Esophagus squamous epithelium (tissue), 5 donors: ENCODE data around the gene PM20D1. TPM values are rescaled to one million over a fixed set of nuclear protein-coding genes. Genes with fewer than 3 reads are reported as not detected.

Source experiments
- DNase-seq: peaks from one replicate; lab custom pipeline; 2025; lab: John Stamatoyannopoulos, UW
- H3K27ac ChIP-seq, 4 donors: fragments of 200-600 bp; sonication (generic); one replicate each; pipeline ENCODE4 v1.5.1; 2016 to 2019; ENCODE audit warnings: mild to moderate bottlenecking in 1 of 4
- H3K27me3 ChIP-seq, 4 donors: fragments of 200-600 bp; sonication (generic); 1 replicate in 3 of 4; 2 replicates in 1 of 4; pipeline versions ENCODE4 v1.5.1 to v1.6.0; 2017 to 2021; ENCODE audit warnings: antibody characterized with exemption in 1 of 4
- H3K36me3 ChIP-seq, 3 donors: fragments of 200-600 bp; sonication (generic); one replicate each; pipeline ENCODE4 v1.5.1; 2016 to 2019
- H3K4me1 ChIP-seq, 3 donors: fragments of 200-600 bp; sonication (generic); one replicate each; pipeline ENCODE4 v1.5.1; 2017 to 2019
- H3K4me3 ChIP-seq, 4 donors: fragments of 200-600 bp; sonication (generic); 1 replicate in 3 of 4; 2 replicates in 1 of 4; pipeline ENCODE4 v1.5.1; 2016 to 2019; ENCODE audit warnings: mild to moderate bottlenecking in 2 of 4, moderate library complexity in 1 of 4
- H3K9me3 ChIP-seq, 3 donors: fragments of 200-600 bp; sonication (generic); one replicate each; pipeline ENCODE4 v1.5.1; 2016 to 2019
- POLR2A ChIP-seq, 4 donors: fragments of 450-650 bp; IDR thresholded peaks; one replicate each; pipeline ENCODE4 v1.6.1; 2017; ENCODE audit warnings: antibody characterized with exemption in 4 of 4, mild to moderate bottlenecking in 4 of 4, moderate library complexity in 3 of 4
- WGBS, 2 donors: methylation state at CpG; one replicate each; pipeline ENCODE4 v1.1.5; 2018; 5-methylcytosine and 5-hydroxymethylcytosine counted together
- intact Hi-C: fragments of 100-400 bp; cut with DNase I; formaldehyde crosslinking; loops from one replicate; pipeline ENCODE4 v1.15.0; 2022
- total RNA-seq, 4 donors: library from RNA; depleted of rRNA; stranded (reverse); fragments of >200 nt; gene quantifications; one replicate each; pipeline ENCODE4 v1.1.0, GENCODE V29; 2016
- TF ChIP-seq, protein P1 (sequence below), 6 experiments: fragments of 450-650 bp in 4 of 6; fragments of 200-600 bp in 2 of 6; sonication (generic) in 2 of 6; IDR thresholded peaks; one replicate each; pipeline ENCODE4 v1.5.1; 2016 to 2019; ENCODE audit warnings: antibody characterized with exemption in 6 of 6, mild to moderate bottlenecking in 4 of 6, moderate library complexity in 4 of 6
- donor health status: DM: yes; HTN: yes; CAD: no.

The PM20D1 gene
- total RNA-seq, 4 donors from 2014 or later: 0.57 TPM; not detected in 3

DNA sequence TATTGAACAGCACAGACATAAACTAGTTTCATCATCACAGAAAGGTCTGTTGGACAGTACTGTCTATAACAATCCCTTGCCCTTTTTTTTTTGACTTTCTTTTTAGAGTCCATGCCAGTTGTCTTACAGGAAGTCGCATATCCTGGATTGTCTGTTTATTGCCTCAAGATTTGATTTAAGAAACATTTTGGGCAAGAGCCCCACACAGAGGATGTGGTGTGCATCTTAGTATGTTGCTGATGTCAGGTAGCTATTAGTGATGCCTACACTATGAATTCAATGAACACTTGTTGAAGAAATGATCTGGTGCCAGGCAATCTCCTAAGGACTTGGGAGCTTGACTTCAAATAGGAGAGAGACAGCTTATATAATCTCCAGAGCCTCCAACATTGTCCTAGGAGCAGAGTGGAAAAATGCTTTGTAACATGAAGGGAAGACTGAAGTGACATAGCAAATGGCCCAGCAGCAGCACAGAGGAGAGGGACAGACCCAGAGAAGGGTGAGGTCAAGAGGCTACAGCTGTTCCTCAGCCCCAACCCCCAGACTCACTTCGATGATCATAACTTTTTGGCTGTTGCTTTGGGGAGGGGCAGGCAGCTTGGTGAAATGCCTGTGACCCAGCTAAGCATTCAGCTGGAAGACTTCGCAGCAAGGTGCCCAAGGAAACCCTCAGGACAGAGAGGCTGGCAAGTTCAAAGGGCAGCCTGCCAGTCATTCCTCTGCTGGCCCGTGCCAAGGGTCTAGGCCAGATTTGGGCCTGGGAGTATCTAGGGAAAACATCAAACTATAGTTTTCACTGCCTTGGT, 67.1 kb downstream of the PM20D1 start:
- Histone ChIP-seq H3K27ac (no peak overlapping the region), H3K27me3 (no peaks in the 10 kb centered on the region), H3K4me3 (no peak overlapping the region), H3K36me3 (no peaks in the 10 kb centered on the region), H3K9me3 (no peaks in the 10 kb centered on the region), H3K4me1 (no peaks in the 10 kb centered on the region)
- WGBS, 2 donors: 56 to 66% methylated on average over 4 of the region's 4 CpGs
- DNase-seq: no peak
- no peak for TF ChIP-seq POLR2A (IDR thresholded peaks at IDR 0.05)
- TF ChIP-seq, protein P1, sequence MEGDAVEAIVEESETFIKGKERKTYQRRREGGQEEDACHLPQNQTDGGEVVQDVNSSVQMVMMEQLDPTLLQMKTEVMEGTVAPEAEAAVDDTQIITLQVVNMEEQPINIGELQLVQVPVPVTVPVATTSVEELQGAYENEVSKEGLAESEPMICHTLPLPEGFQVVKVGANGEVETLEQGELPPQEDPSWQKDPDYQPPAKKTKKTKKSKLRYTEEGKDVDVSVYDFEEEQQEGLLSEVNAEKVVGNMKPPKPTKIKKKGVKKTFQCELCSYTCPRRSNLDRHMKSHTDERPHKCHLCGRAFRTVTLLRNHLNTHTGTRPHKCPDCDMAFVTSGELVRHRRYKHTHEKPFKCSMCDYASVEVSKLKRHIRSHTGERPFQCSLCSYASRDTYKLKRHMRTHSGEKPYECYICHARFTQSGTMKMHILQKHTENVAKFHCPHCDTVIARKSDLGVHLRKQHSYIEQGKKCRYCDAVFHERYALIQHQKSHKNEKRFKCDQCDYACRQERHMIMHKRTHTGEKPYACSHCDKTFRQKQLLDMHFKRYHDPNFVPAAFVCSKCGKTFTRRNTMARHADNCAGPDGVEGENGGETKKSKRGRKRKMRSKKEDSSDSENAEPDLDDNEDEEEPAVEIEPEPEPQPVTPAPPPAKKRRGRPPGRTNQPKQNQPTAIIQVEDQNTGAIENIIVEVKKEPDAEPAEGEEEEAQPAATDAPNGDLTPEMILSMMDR (IDR thresholded peaks at IDR 0.05): no peak
- intact Hi-C loops: no loop called here

DNA sequence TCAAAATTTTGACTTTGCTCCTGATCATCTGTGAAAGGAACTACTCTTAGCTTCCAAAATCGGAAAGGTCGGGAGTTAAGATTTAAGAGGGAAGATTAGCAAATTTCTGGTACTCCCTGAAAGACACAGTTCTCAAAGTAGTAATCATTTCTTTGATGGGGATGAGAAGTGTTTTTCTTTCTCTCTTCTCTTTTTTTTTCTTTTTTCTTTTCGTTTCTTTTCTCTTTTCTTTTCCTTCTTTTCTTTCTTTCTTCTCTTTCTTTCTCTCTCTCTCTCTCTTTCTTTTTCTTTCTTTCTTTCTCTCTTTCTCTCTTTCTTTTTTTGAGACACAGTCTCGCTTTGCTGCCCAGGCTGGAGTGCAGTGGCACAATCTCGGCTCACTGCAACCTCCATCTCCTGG, 69.6 kb downstream of the PM20D1 start:
- whole genome bisulfite sequencing, 2 donors: 85 to 92% methylated on average over 4 to 5 of the region's 5 CpGs
- Histone ChIP-seq H3K4me1 (peaks cover 0 to 9% (median 8%) of the 10 kb centered on the region in 3 donors), H3K36me3 (no peaks in the 10 kb centered on the region), H3K27ac (no peak overlapping the region), H3K4me3 (no peak overlapping the region), H3K27me3 (no peaks in the 10 kb centered on the region), H3K9me3 (no peaks in the 10 kb centered on the region)
- TF ChIP-seq POLR2A (IDR thresholded peaks at IDR 0.05): no peak
- TF ChIP-seq, protein P1 (IDR thresholded peaks at IDR 0.05): no peak
- DNase-seq: no peak
- intact Hi-C loops: no loop called here

Other genes starting within 250 kb of the PM20D1 start
- gene ELK4, start 218.1 kb downstream of the PM20D1 start, total RNA-seq: 10 to 100 TPM; 13.2 to 27.7 (median 16.0) TPM
- 1 to 10 TPM; 1.2 to 3.1 (median 1.4) TPM for gene SLC45A3, start 169.6 kb downstream of the PM20D1 start, total RNA-seq
- 10 to 100 TPM; 32.4 to 73.4 (median 60.9) TPM for gene NUCKS1, start 100.0 kb downstream of the PM20D1 start, total RNA-seq
- gene RAB29, start 74.7 kb downstream of the PM20D1 start, total RNA-seq: 10 to 100 TPM in 1 of 4 donors, 1 to 10 TPM in 3; 3.0 to 19.3 (median 7.0) TPM
- gene SLC41A1, start 36.9 kb downstream of the PM20D1 start, total RNA-seq: 10 to 100 TPM in 2 of 4 donors, 1 to 10 TPM in 2; 5.2 to 14.1 (median 8.3) TPM
- 10 to 100 TPM in 1 of 4 donors, under 1 TPM in 3; 0.19 to 22.8 (median 0.38) TPM for gene SLC26A9, start 93.3 kb upstream of the PM20D1 start, total RNA-seq
- 10 to 100 TPM; 15.8 to 24.2 (median 21.4) TPM for gene RAB7B, start 153.3 kb upstream of the PM20D1 start, total RNA-seq
- gene CTSE, start 173.8 kb upstream of the PM20D1 start, total RNA-seq: under 1 TPM in 3 of 4 donors, not detected in 1; 0.32 to 0.48 (median 0.38) TPM
- gene RHEX, start 203.0 kb upstream of the PM20D1 start, total RNA-seq: 10 to 100 TPM in 1 of 4 donors, 1 to 10 TPM in 1, under 1 TPM in 1, not detected in 1; 0.72 to 21.9 (median 4.5) TPM